Loucy (cell line): Measurements from ENCODE around the gene SCN9A.

Source experiments
- CTCF ChIP-seq: fragments of 200-600 bp; sonication (generic); conservative IDR thresholded peaks from 2 replicates; pipeline ENCODE4 v1.5.1; 2014; ENCODE audit warnings: mild to moderate bottlenecking, antibody characterized with exemption, low read length
- EZH2phosphoT487 ChIP-seq: fragments of 200-600 bp; IDR thresholded peaks from 2 replicates; pipeline ENCODE4 v1.6.1; 2018; ENCODE audit warnings: antibody characterized with exemption, mild to moderate bottlenecking, moderate library complexity, borderline replicate concordance

- TF ChIP-seq CTCF (no peak), EZH2phosphoT487 (no peak)
Measured at GRCh38 chr2:166350525-166350924, 25.2 kb downstream of the SCN9A start.
